ENCODE results near the gene OOSP3.
"Not testable (repeated sequence)": the region's sequence is repeated elsewhere in the genome, so short reads cannot be mapped to it uniquely, and the experiment has no call there.

The OOSP3 gene

GRCh38 chr11:59878575-59878974 lies at the start of gene OOSP3:
OOSP3 (plus strand) TSS chr11:59878782; CDS start chr11:59878809, 27 bp downstream.
- Mint-ChIP-seq H3K4me1 (ENCODE audit: low read depth) (no peaks in the 10 kb centered on the region), H3K9me3 (no peaks in the 10 kb centered on the region), H3K4me3 (no peak within 1 kb of the TSS), H3K36me3 (ENCODE audit: low read depth) (no peaks in the 10 kb centered on the region), H3K27me3 (peaks cover 11% of the 10 kb centered on the region), H3K27ac (no peak within 1 kb of the TSS)

GRCh38 chr11:59829358-59829757 lies 49.2 kb upstream of the OOSP3 start:
- no peaks in the 10 kb centered on the region for H3K36me3 Mint-ChIP-seq (ENCODE audit: low read depth)
- peaks cover 8% of the 10 kb centered on the region for H3K4me1 Mint-ChIP-seq (ENCODE audit: low read depth)
- no peaks in the 10 kb centered on the region for H3K27me3 Mint-ChIP-seq
- H3K4me3 Mint-ChIP-seq, result no peak overlapping the region
- no peaks in the 10 kb centered on the region for H3K9me3 Mint-ChIP-seq
- H3K27ac Mint-ChIP-seq, result no peak overlapping the region

GRCh38 chr11:59833602-59834001 lies 45.0 kb upstream of the OOSP3 start:
- no peak overlapping the region for H3K4me3 Mint-ChIP-seq
- H3K27ac Mint-ChIP-seq, result no peak overlapping the region
- H3K27me3 Mint-ChIP-seq, result peaks cover 4% of the 10 kb centered on the region
- H3K4me1 Mint-ChIP-seq (ENCODE audit: low read depth), result peaks cover 8% of the 10 kb centered on the region
- no peaks in the 10 kb centered on the region for H3K9me3 Mint-ChIP-seq
- no peaks in the 10 kb centered on the region for H3K36me3 Mint-ChIP-seq (ENCODE audit: low read depth)

- H3K4me3 Mint-ChIP-seq, result no peak overlapping the region
- no peaks in the 10 kb centered on the region for H3K36me3 Mint-ChIP-seq (ENCODE audit: low read depth)
- peaks cover 7% of the 10 kb centered on the region for H3K27me3 Mint-ChIP-seq
- no peaks in the 10 kb centered on the region for H3K9me3 Mint-ChIP-seq
- no peaks in the 10 kb centered on the region for H3K4me1 Mint-ChIP-seq (ENCODE audit: low read depth)
- H3K27ac Mint-ChIP-seq, result no peak overlapping the region
Measured at GRCh38 chr11:59839615-59840014, 39.0 kb upstream of the OOSP3 start.

DNA sequence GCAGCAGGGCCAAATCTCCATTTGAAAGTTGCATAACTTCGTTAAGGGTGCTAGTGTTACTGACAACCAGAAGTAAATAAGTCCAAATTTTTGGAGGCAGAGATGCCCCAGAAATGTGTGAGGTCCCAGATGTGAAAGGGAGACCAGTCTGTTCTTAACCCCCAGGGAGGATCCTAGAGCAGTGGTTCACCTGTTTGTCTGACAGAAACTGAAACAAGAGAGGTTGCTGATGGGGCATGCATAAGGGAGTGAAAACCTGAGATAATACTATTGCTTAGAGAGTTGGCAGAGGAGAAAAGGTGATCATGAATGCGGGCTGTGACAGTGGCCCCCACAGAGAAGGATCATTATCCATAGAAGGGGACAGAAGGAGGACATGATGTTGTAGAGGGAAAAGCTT lies 37.1 kb upstream of the OOSP3 start:
- H3K27me3 Mint-ChIP-seq, result peaks cover 3% of the 10 kb centered on the region
- H3K9me3 Mint-ChIP-seq, result no peaks in the 10 kb centered on the region
- no peaks in the 10 kb centered on the region for H3K36me3 Mint-ChIP-seq (ENCODE audit: low read depth)
- no peak overlapping the region for H3K27ac Mint-ChIP-seq
- no peaks in the 10 kb centered on the region for H3K4me1 Mint-ChIP-seq (ENCODE audit: low read depth)
- no peak overlapping the region for H3K4me3 Mint-ChIP-seq

GRCh38 chr11:59842316-59842715 lies 36.3 kb upstream of the OOSP3 start:
- Mint-ChIP-seq H3K36me3 (ENCODE audit: low read depth) (no peaks in the 10 kb centered on the region), H3K9me3 (peaks cover under 1% of the 10 kb centered on the region), H3K4me1 (ENCODE audit: low read depth) (no peaks in the 10 kb centered on the region), H3K4me3 (no peak overlapping the region), H3K27ac (no peak overlapping the region), H3K27me3 (peaks cover 3% of the 10 kb centered on the region)

- Mint-ChIP-seq H3K27ac (no peak within 1 kb of the TSS), H3K27me3 (peaks cover 7% of the 10 kb centered on the region), H3K4me1 (ENCODE audit: low read depth) (no peaks in the 10 kb centered on the region)
Measured at GRCh38 chr11:59845399-59845798, 33.2 kb upstream of the OOSP3 start, which contains the start of gene CBLIF. CBLIF (minus strand) TSS chr11:59845499; CDS start chr11:59845453, 46 bp downstream.

GRCh38 chr11:59846556-59846955 lies 32.0 kb upstream of the OOSP3 start:
- Mint-ChIP-seq H3K4me3 (no peak overlapping the region), H3K27ac (no peak overlapping the region), H3K9me3 (peaks cover 3% of the 10 kb centered on the region), H3K27me3 (peaks cover 7% of the 10 kb centered on the region), H3K4me1 (ENCODE audit: low read depth) (no peaks in the 10 kb centered on the region), H3K36me3 (ENCODE audit: low read depth) (no peaks in the 10 kb centered on the region)

More at GRCh38 chr11:59845399-59845798, 33.2 kb upstream of the OOSP3 start, which contains the start of gene CBLIF:
- no peaks in the 10 kb centered on the region for H3K36me3 Mint-ChIP-seq (ENCODE audit: low read depth)
- no peak within 1 kb of the TSS for H3K4me3 Mint-ChIP-seq
- H3K9me3 Mint-ChIP-seq, result peaks cover 3% of the 10 kb centered on the region

DNA sequence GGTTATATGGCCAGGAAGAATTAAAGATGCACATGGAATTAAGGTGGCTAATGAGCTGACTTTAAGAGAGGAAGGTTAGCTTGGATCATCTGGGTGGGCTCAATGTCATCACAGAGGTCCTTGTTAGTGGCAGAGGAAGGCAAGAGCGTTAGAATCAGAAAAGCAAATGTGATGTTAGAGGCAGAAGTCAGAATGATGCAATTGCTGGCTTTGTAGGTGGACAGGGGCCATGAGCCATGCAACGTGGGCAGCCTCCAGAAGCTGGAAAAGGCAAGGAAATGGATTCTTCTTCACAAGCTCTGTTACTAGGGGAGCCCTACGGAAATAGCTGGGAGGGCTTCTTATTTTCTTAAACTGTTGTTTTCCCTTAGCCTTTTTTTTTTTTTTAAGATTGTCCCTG lies 31.0 kb upstream of the OOSP3 start:
- Mint-ChIP-seq H3K4me1 (ENCODE audit: low read depth) (no peaks in the 10 kb centered on the region), H3K27me3 (peaks cover 4% of the 10 kb centered on the region), H3K27ac (no peak overlapping the region), H3K9me3 (peaks cover 3% of the 10 kb centered on the region), H3K4me3 (no peak overlapping the region), H3K36me3 (ENCODE audit: low read depth) (no peaks in the 10 kb centered on the region)

- H3K4me1 Mint-ChIP-seq (ENCODE audit: low read depth); H3K27ac Mint-ChIP-seq; H3K27me3 Mint-ChIP-seq; H3K9me3 Mint-ChIP-seq; H3K4me3 Mint-ChIP-seq; H3K36me3 Mint-ChIP-seq (ENCODE audit: low read depth): not testable (repeated sequence)
Measured at GRCh38 chr11:59848439-59848838, 30.1 kb upstream of the OOSP3 start.

DNA sequence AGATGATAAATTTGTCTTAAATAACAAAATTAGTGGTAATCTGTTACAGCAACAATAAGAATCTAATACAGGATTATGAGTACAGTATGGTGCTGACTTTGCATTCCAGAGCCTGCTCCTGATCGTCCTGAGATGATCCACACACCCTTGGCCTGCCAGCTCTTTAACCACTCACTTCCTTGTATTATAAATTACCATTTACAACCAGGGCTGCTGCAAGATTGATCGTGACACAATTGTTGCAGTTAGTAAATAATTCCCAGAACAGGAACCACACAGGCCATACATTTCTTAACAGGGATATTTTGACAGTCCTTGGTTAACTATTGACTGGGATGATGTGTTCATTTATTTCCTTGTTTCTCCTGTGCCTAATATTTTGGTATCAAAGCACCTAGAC lies 29.5 kb upstream of the OOSP3 start:
- H3K9me3 Mint-ChIP-seq, result peaks cover 3% of the 10 kb centered on the region
- peaks cover 4% of the 10 kb centered on the region for H3K27me3 Mint-ChIP-seq
- H3K4me3 Mint-ChIP-seq, result no peak overlapping the region
- H3K27ac Mint-ChIP-seq, result no peak overlapping the region
- no peaks in the 10 kb centered on the region for H3K36me3 Mint-ChIP-seq (ENCODE audit: low read depth)
- no peaks in the 10 kb centered on the region for H3K4me1 Mint-ChIP-seq (ENCODE audit: low read depth)

DNA sequence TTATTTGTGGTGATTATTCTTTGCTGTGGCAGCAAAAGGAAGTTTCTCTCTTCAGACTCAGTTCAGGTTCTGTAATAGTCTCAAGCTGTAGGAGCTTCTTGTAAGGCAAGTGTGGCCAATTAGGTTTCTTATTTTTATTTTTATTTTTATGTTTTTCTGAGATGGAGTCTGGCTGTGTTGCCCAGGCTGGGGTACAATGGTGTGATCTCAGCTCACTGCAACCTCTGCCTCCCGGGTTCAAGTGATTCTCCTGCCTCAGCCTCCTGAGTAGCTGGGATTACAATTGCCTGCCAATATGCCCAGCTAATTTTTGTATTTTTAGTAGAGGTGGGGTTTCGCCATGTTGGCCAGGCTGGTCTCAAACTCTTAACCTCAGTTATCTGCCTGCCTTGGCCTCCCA lies 29.0 kb upstream of the OOSP3 start:
- not testable (repeated sequence) for H3K27me3 Mint-ChIP-seq; H3K9me3 Mint-ChIP-seq; H3K4me1 Mint-ChIP-seq (ENCODE audit: low read depth); H3K4me3 Mint-ChIP-seq; H3K27ac Mint-ChIP-seq; H3K36me3 Mint-ChIP-seq (ENCODE audit: low read depth)

GRCh38 chr11:59851416-59851815 lies 27.2 kb upstream of the OOSP3 start:
- H3K27me3 Mint-ChIP-seq, result peaks cover 11% of the 10 kb centered on the region
- not testable (repeated sequence) for H3K36me3 Mint-ChIP-seq (ENCODE audit: low read depth); H3K9me3 Mint-ChIP-seq; H3K4me1 Mint-ChIP-seq (ENCODE audit: low read depth); H3K27ac Mint-ChIP-seq; H3K4me3 Mint-ChIP-seq

DNA sequence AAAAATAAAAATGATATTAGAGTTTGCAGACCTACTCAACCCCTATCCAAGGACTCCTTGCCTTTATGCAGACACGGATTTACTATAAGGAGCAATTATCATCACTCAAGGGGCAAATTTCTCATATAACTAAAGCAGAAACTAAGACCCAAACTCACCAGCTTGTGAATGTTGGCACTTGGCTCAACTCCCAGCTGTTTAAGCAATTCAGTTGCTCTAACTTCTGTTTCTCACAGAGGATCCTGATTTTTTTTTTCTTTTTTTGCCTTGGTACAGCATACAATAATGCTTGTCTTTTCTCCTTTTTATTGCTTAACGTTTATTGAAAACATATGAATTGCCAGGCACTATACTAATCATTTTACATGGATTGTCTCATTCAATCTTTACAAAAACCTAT lies 23.7 kb upstream of the OOSP3 start:
- no peak overlapping the region for H3K27ac Mint-ChIP-seq
- no peak overlapping the region for H3K4me3 Mint-ChIP-seq
- no peaks in the 10 kb centered on the region for H3K9me3 Mint-ChIP-seq
- no peaks in the 10 kb centered on the region for H3K36me3 Mint-ChIP-seq (ENCODE audit: low read depth)
- peaks cover 8% of the 10 kb centered on the region for H3K27me3 Mint-ChIP-seq
- peaks cover 29% of the 10 kb centered on the region for H3K4me1 Mint-ChIP-seq (ENCODE audit: low read depth)

- H3K36me3 Mint-ChIP-seq (ENCODE audit: low read depth), result no peaks in the 10 kb centered on the region
- H3K27me3 Mint-ChIP-seq, result peaks cover 11% of the 10 kb centered on the region
- H3K27ac Mint-ChIP-seq, result peak overlapping the region; percentile 83
- peaks cover 29% of the 10 kb centered on the region for H3K4me1 Mint-ChIP-seq (ENCODE audit: low read depth)
- H3K9me3 Mint-ChIP-seq, result no peaks in the 10 kb centered on the region
- H3K4me3 Mint-ChIP-seq, result peak overlapping the region; percentile 2
Measured at GRCh38 chr11:59857439-59858434, 20.8 kb upstream of the OOSP3 start.

DNA sequence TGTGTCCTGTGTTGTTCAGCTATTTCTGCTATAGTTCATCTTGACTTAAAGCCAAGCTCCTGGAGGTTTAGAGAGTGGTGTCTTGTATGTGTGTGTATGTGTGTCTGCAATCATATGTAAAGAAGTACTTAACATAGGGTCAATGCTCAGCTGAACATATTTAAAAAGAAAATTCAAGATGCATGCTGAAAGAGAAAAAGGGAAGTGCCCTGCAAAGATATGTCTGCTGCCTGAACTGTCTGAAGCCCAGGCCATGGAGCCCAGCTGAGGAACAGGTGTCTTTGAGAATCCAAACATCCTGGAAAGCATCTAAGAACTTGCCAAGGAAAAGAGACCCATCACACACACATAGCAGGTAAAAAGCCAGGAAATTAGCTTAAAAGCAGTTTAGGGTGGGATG lies 18.9 kb upstream of the OOSP3 start:
- peaks cover 11% of the 10 kb centered on the region for H3K27me3 Mint-ChIP-seq
- no peaks in the 10 kb centered on the region for H3K9me3 Mint-ChIP-seq
- peaks cover 32% of the 10 kb centered on the region for H3K4me1 Mint-ChIP-seq (ENCODE audit: low read depth)
- no peak overlapping the region for H3K4me3 Mint-ChIP-seq
- no peak overlapping the region for H3K27ac Mint-ChIP-seq
- H3K36me3 Mint-ChIP-seq (ENCODE audit: low read depth), result no peaks in the 10 kb centered on the region
